Brain microvascular endothelial cell (primary cell): Measurements from ENCODE around the gene CAMTA1.

Experiments used
- DNase-seq: peaks from one replicate; pipeline ENCODE4 v3.0.0-alpha.2; 2020
- H3K27ac ChIP-seq: fragments of 250-450 bp; sonication (Bioruptor Pico); 2 replicates; pipeline ENCODE4 v1.5.1; 2020; ENCODE audit warnings: mild to moderate bottlenecking, moderate library complexity
- H3K27me3 ChIP-seq: fragments of 250-450 bp; sonication (Bioruptor Pico); replicated peaks from 2 replicates; pipeline ENCODE4 v1.5.1; 2020; ENCODE audit warnings: mild to moderate bottlenecking
- H3K36me3 ChIP-seq: fragments of 250-450 bp; sonication (Bioruptor Pico); replicated peaks from 2 replicates; pipeline ENCODE4 v1.5.1; 2020; ENCODE audit warnings: mild to moderate bottlenecking
- H3K4me3 ChIP-seq: 2 replicates; pipeline ENCODE4 v1.5.1; 2011; ENCODE audit warnings: low read depth, mild to moderate bottlenecking, control low read depth, low read length, moderate library complexity
- CTCF ChIP-seq: IDR thresholded peaks from 2 replicates; pipeline ENCODE4 v1.5.1; 2011; ENCODE audit warnings: low read depth, mild to moderate bottlenecking, moderate library complexity, low read length, control low read depth, inconsistent platforms; ENCODE audit errors: missing control alignments
- in situ Hi-C: cut with HindIII; loops from 2 replicates; pipeline ENCODE4 v1.10.0; 2017; ENCODE audit warnings: low sequenced_read_pairs, low pct_ligation_motif_present

Gene CAMTA1

GRCh38 chr1:6907676-6908434 is 122.6 kb downstream of the CAMTA1 start:
- Histone ChIP-seq H3K27ac (no peak overlapping the region), H3K4me3 (no peak overlapping the region), H3K36me3 (no peaks in the 10 kb centered on the region), H3K27me3 (no peaks in the 10 kb centered on the region)
- in situ Hi-C loops, result no loop called here
- DNase-seq, result no peak
- no peak for TF ChIP-seq CTCF

GRCh38 chr1:6909401-6909800 is 124.1 kb downstream of the CAMTA1 start:
- Histone ChIP-seq H3K27me3 (no peaks in the 10 kb centered on the region), H3K36me3 (no peaks in the 10 kb centered on the region), H3K4me3 (no peak overlapping the region), H3K27ac (no peak overlapping the region)
- no peak for TF ChIP-seq CTCF
- no peak for DNase-seq
- in situ Hi-C loops, result no loop called here

- in situ Hi-C loops, result no loop called here
- Histone ChIP-seq H3K4me3 (no peak overlapping the region), H3K36me3 (no peaks in the 10 kb centered on the region), H3K27me3 (no peaks in the 10 kb centered on the region), H3K27ac (no peak overlapping the region)
- no peak for TF ChIP-seq CTCF
- DNase-seq, result no peak
These were observed 124.6 kb downstream of the CAMTA1 start for GRCh38 chr1:6909857-6910256.

GRCh38 chr1:6911021-6911941 is 126.0 kb downstream of the CAMTA1 start:
- no peak for TF ChIP-seq CTCF
- no peak overlapping the region for H3K4me3 ChIP-seq
- no peaks in the 10 kb centered on the region for H3K27me3 ChIP-seq
- no peak for DNase-seq
- H3K27ac ChIP-seq, result no peak overlapping the region
- H3K36me3 ChIP-seq, result no peaks in the 10 kb centered on the region
- in situ Hi-C loops, result no loop called here

- Histone ChIP-seq H3K4me3 (no peak overlapping the region), H3K36me3 (no peaks in the 10 kb centered on the region), H3K27me3 (no peaks in the 10 kb centered on the region), H3K27ac (no peak overlapping the region)
- in situ Hi-C loops, result no loop called here
- DNase-seq, result no peak
- no peak for TF ChIP-seq CTCF
These were observed 126.7 kb downstream of the CAMTA1 start for GRCh38 chr1:6911974-6912373.
